Forelimb muscle (tissue), 1 donor: ENCODE measurements around the gene NAT10. TPM values are rescaled to one million over a fixed set of nuclear protein-coding genes. Genes with fewer than 3 reads are reported as not detected.
"Not testable (repeated sequence)": the region's sequence is repeated elsewhere in the genome, so short reads cannot be mapped to it uniquely, and the experiment has no call there.

Source experiments
- DNase-seq: peaks from one replicate; pipeline ENCODE4 v3.0.0-alpha.2; 2013; ENCODE audit warnings: low read depth
- polyA plus RNA-seq: library from polyadenylated mRNA; unstranded; fragments of 120-200 nt; gene quantifications from one replicate; pipeline ENCODE4 v1.2.1, GENCODE V29; 2013; ENCODE audit not compliant: insufficient read length

The NAT10 gene
- 30.9 TPM for polyA plus RNA-seq

GRCh38 chr11:34105079-34105956 is at the start of gene NAT10:
Gene NAT10 (plus strand): TSS chr11:34105629. CDS start chr11:34108226, 2,597 bp downstream.
- DNase-seq: peak; percentile 99

GRCh38 chr11:34056672-34057071 is 48.8 kb upstream of the NAT10 start:
- no peak for DNase-seq

- DNase-seq: no peak
Observed at GRCh38 chr11:34063061-34063795, 42.2 kb upstream of the NAT10 start.

- no peak for DNase-seq
Observed at GRCh38 chr11:34064291-34064690, 41.1 kb upstream of the NAT10 start.

GRCh38 chr11:34065505-34066203 is 39.8 kb upstream of the NAT10 start:
- DNase-seq: no peak

GRCh38 chr11:34066766-34067165 is 38.7 kb upstream of the NAT10 start:
- not testable (repeated sequence) for DNase-seq

GRCh38 chr11:34067383-34068065 is 37.9 kb upstream of the NAT10 start:
- DNase-seq: no peak

- no peak for DNase-seq
Observed at GRCh38 chr11:34068111-34068510, 37.3 kb upstream of the NAT10 start.

GRCh38 chr11:34071306-34071705 is 34.1 kb upstream of the NAT10 start:
- DNase-seq: not testable (repeated sequence)

GRCh38 chr11:34072041-34072440 is 33.4 kb upstream of the NAT10 start:
- DNase-seq: no peak

- no peak for DNase-seq
Observed at GRCh38 chr11:34072832-34073231, 32.6 kb upstream of the NAT10 start.

- no peak for DNase-seq
Observed at GRCh38 chr11:34074391-34074790, 31.0 kb upstream of the NAT10 start.

- no peak for DNase-seq
Observed at GRCh38 chr11:34075178-34075820, 30.1 kb upstream of the NAT10 start.

- no peak for DNase-seq
Observed at GRCh38 chr11:34080609-34081008, 24.8 kb upstream of the NAT10 start.

- DNase-seq: no peak
Observed at GRCh38 chr11:34084637-34085036, 20.8 kb upstream of the NAT10 start.

GRCh38 chr11:34086554-34087283 is 18.7 kb upstream of the NAT10 start:
- no peak for DNase-seq

GRCh38 chr11:34091825-34092224 is 13.6 kb upstream of the NAT10 start:
- DNase-seq: no peak

GRCh38 chr11:34094900-34095299 is 10.5 kb upstream of the NAT10 start:
- DNase-seq: not testable (repeated sequence)

- DNase-seq: no peak
Observed at GRCh38 chr11:34098813-34099212, 6.6 kb upstream of the NAT10 start.

- DNase-seq: no peak
Observed at GRCh38 chr11:34104680-34105078, 750 bp upstream of the NAT10 start.
